Osteoblast (primary cell): ENCODE data around the gene PRR3. TPM values are rescaled to one million over a fixed set of nuclear protein-coding genes. Genes with fewer than 3 reads are reported as not detected.

Experiments
- DNase-seq: peaks from one replicate; pipeline ENCODE4 v3.0.0; 2011; ENCODE audit warnings: low spot score, mixed read lengths; ENCODE audit not compliant: insufficient read length; ENCODE audit errors: missing footprints
- H2AFZ ChIP-seq: 2 replicates; pipeline ENCODE4 v1.6.0; 2011; ENCODE audit warnings: mild to moderate bottlenecking, low read length
- H3K27ac ChIP-seq: 2 replicates; pipeline ENCODE4 v1.5.1; 2011; ENCODE audit warnings: mild to moderate bottlenecking, low read depth, low read length, moderate library complexity
- H3K27me3 ChIP-seq: 2 replicates; pipeline ENCODE4 v1.6.0; 2012; ENCODE audit warnings: mild to moderate bottlenecking, control low read depth, inconsistent platforms, low read length, moderate library complexity; ENCODE audit not compliant: insufficient read depth
- H3K36me3 ChIP-seq: 2 replicates; pipeline ENCODE4 v1.5.1; 2011; ENCODE audit warnings: mild to moderate bottlenecking, low read length, control low read depth, moderate library complexity; ENCODE audit not compliant: insufficient read depth
- H3K4me1 ChIP-seq: 2 replicates; pipeline ENCODE4 v1.5.1; 2011; ENCODE audit warnings: mild to moderate bottlenecking, low read length, control low read depth, moderate library complexity; ENCODE audit not compliant: insufficient read depth
- H3K4me2 ChIP-seq: 2 replicates; pipeline ENCODE4 v1.6.0; 2011; ENCODE audit warnings: mild to moderate bottlenecking, low read length; ENCODE audit not compliant: insufficient read depth
- H3K4me3 ChIP-seq: fragments of 200-600 bp; sonication (generic); 3 replicates; pipeline ENCODE4 v1.5.1; 2012; ENCODE audit warnings: mild to moderate bottlenecking, low read length, inconsistent platforms; ENCODE audit not compliant: insufficient read depth
- H3K79me2 ChIP-seq: 2 replicates; pipeline ENCODE4 v1.6.0; 2012; ENCODE audit warnings: mild to moderate bottlenecking, low read length, control low read depth, inconsistent platforms; ENCODE audit not compliant: insufficient read depth
- H3K9me3 ChIP-seq: 2 replicates; pipeline ENCODE4 v1.5.1; 2011; ENCODE audit warnings: low read depth, low read length, control low read depth
- H4K20me1 ChIP-seq: 2 replicates; pipeline ENCODE4 v1.6.0; 2012; ENCODE audit warnings: mild to moderate bottlenecking, low read length, control low read depth; ENCODE audit not compliant: insufficient read depth
- total RNA-seq: library from RNA; depleted of rRNA; stranded (reverse); fragments of >200 nt; gene quantifications from 2 replicates; pipeline ENCODE4 v1.2.3, GENCODE V29; 2012
- TF ChIP-seq, protein P1 (sequence below): IDR thresholded peaks from 2 replicates; pipeline ENCODE4 v1.5.1; 2011; ENCODE audit warnings: mild to moderate bottlenecking, low read depth, low read length, moderate library complexity; ENCODE audit errors: extremely low read depth

The PRR3 gene
- total RNA-seq, 1 donor: 7.2 TPM

DNA sequence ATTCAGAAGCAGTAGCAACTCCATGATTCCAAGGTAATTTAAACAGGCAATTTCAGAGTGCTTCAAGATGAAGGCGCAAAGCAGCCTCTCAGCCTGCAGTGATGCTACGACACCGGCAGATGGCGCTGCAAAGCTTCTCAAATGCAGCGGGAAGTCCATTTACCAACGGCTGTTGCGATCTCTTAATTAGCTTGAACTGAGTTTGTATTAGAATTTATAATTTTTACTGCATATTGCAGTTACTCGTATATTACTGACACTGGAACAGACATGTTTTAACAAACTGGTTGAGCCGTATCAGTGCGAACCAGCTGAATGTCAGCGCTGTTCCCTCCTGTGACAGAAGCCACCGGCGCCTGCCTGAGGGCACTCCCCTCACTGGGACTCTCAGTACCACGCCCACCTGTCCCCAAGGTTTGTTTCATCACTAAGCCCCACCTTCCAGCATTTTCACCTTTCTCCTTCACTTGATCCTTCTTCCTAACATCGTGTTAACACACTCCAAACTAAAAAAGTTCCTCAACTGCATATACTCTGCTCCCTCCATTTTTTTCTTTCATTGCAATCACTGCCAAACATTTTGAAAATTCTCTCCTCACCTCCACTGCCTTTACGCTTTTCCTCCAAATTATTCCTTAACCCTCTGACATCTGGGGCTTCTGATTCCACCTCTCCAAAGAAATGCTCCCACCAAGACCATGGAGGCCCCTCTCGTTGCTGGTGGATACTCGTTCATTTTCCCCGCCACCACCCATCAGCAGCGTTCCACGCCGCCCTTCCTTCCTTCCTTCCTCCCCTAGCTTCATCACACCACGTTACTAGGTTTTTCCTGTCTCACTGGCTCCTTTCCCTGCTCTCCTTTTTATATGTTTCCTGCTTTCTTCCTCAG lies 15.3 kb upstream of the PRR3 start:
- Histone ChIP-seq H3K36me3 (peaks cover 11% of the 10 kb centered on the region), H4K20me1 (no peaks in the 10 kb centered on the region), H3K4me1 (peaks cover 4% of the 10 kb centered on the region), H2AFZ (peak overlapping the region; percentile 21), H3K4me3 (peak overlapping the region; percentile 53), H3K27me3 (no peaks in the 10 kb centered on the region), H3K4me2 (peak overlapping the region; percentile 91), H3K27ac (no peak overlapping the region), H3K79me2 (no peaks in the 10 kb centered on the region), H3K9me3 (no peaks in the 10 kb centered on the region)
- TF ChIP-seq, protein P1, sequence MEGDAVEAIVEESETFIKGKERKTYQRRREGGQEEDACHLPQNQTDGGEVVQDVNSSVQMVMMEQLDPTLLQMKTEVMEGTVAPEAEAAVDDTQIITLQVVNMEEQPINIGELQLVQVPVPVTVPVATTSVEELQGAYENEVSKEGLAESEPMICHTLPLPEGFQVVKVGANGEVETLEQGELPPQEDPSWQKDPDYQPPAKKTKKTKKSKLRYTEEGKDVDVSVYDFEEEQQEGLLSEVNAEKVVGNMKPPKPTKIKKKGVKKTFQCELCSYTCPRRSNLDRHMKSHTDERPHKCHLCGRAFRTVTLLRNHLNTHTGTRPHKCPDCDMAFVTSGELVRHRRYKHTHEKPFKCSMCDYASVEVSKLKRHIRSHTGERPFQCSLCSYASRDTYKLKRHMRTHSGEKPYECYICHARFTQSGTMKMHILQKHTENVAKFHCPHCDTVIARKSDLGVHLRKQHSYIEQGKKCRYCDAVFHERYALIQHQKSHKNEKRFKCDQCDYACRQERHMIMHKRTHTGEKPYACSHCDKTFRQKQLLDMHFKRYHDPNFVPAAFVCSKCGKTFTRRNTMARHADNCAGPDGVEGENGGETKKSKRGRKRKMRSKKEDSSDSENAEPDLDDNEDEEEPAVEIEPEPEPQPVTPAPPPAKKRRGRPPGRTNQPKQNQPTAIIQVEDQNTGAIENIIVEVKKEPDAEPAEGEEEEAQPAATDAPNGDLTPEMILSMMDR: peak; percentile 100
- DNase-seq: peak; percentile 84

DNA sequence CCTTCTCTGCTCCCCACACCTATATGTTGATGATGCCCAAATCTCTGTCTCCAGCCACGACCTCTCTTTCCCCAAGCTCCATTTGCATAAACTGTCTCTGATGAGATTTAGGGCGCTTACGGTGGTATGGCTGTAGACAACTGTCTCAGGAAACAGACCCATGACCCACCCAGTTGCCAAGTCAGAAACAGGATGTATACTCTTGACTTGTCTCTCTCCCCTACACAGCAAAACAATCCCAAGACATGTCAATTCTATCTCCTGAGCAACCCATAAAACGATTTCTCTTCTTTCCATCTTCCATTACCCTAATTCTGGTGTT lies 14.7 kb upstream of the PRR3 start:
- Histone ChIP-seq H3K36me3 (peaks cover 14% of the 10 kb centered on the region), H4K20me1 (no peaks in the 10 kb centered on the region), H3K27ac (no peak overlapping the region), H3K4me1 (peaks cover 4% of the 10 kb centered on the region), H3K79me2 (no peaks in the 10 kb centered on the region), H3K4me3 (no peak overlapping the region), H3K27me3 (no peaks in the 10 kb centered on the region), H3K4me2 (peak overlapping the region; percentile 91), H2AFZ (no peak overlapping the region), H3K9me3 (no peaks in the 10 kb centered on the region)
- no peak for DNase-seq
- TF ChIP-seq, protein P1: no peak

DNA sequence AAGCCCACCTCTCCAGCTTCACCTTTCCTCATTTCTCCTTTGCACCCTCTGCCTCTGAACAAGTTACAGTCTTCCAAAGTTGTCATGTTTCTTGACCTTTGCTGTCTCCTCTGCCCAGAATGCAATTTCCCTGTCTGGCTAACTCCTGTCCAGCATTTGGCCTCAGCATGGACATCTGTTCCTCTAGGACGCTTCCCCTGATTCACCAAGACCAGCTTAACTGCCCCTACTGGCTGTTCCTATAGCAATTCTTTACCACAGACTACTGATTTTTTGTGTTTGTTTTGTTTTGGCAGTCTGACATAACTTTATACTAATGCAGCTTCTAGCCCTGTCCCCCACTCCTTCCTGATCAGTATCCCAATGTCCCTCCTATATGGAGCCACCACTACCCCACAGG lies 14.2 kb upstream of the PRR3 start:
- DNase-seq: no peak
- Histone ChIP-seq H3K4me1 (peaks cover 4% of the 10 kb centered on the region), H3K4me3 (no peak overlapping the region), H4K20me1 (no peaks in the 10 kb centered on the region), H3K79me2 (no peaks in the 10 kb centered on the region), H3K27ac (no peak overlapping the region), H3K4me2 (no peak overlapping the region), H3K27me3 (no peaks in the 10 kb centered on the region), H3K36me3 (peaks cover 14% of the 10 kb centered on the region), H2AFZ (no peak overlapping the region), H3K9me3 (no peaks in the 10 kb centered on the region)
- TF ChIP-seq, protein P1: peak; percentile 23

DNA sequence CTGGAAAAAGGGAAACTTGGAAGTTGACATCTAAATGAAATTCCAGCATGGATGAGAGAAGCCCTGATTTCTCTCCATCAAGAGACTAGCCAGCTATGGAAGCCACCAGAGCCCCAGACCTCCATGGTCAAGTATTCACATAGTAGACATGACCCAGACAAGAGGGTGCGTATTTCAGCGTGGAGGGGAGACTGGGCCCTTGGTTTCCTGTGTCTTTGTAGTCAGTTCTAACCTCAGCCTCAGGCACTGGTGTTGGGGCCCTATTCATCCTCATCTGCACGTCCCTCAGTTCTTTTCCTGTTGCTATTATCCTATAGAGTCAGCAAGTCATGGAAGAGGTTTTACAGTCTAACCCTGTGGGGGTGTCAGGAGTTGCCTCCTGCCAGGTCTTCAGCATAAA lies 13.3 kb upstream of the PRR3 start:
- H3K4me2 ChIP-seq: no peak overlapping the region
- H3K27me3 ChIP-seq: no peaks in the 10 kb centered on the region
- no peak for DNase-seq
- H3K27ac ChIP-seq: no peak overlapping the region
- H3K9me3 ChIP-seq: no peaks in the 10 kb centered on the region
- H3K4me3 ChIP-seq: no peak overlapping the region
- no peaks in the 10 kb centered on the region for H4K20me1 ChIP-seq
- H3K4me1 ChIP-seq: peaks cover 4% of the 10 kb centered on the region
- TF ChIP-seq, protein P1: no peak
- H3K79me2 ChIP-seq: no peaks in the 10 kb centered on the region
- H3K36me3 ChIP-seq: peaks cover 17% of the 10 kb centered on the region
- no peak overlapping the region for H2AFZ ChIP-seq
